IPS-18a (cell line): Measurements from ENCODE around the gene TP53.

Experiments used
- H3K27ac ChIP-seq: one replicate; pipeline ENCODE4 v1.5.1; 2013; ENCODE audit warnings: low read length
- H3K27me3 ChIP-seq: one replicate; pipeline ENCODE4 v1.6.1; 2013; ENCODE audit warnings: mild to moderate bottlenecking, low read length; ENCODE audit not compliant: control insufficient read depth, insufficient read depth
- H3K36me3 ChIP-seq: one replicate; pipeline ENCODE4 v1.6.1; 2013; ENCODE audit warnings: low read depth, low read length; ENCODE audit not compliant: control insufficient read depth
- H3K4me1 ChIP-seq: one replicate; pipeline ENCODE4 v1.6.1; 2013; ENCODE audit warnings: low read depth, low read length; ENCODE audit not compliant: control insufficient read depth
- H3K4me3 ChIP-seq: one replicate; pipeline ENCODE4 v1.5.1; 2013; ENCODE audit warnings: low read length
- H3K9ac ChIP-seq: one replicate; pipeline ENCODE4 v1.6.1; 2013; ENCODE audit warnings: mild to moderate bottlenecking, low read length, moderate library complexity
- H3K9me3 ChIP-seq: one replicate; pipeline ENCODE4 v1.6.1; 2013; ENCODE audit warnings: low read depth, low read length; ENCODE audit not compliant: control insufficient read depth

TP53 gene

DNA sequence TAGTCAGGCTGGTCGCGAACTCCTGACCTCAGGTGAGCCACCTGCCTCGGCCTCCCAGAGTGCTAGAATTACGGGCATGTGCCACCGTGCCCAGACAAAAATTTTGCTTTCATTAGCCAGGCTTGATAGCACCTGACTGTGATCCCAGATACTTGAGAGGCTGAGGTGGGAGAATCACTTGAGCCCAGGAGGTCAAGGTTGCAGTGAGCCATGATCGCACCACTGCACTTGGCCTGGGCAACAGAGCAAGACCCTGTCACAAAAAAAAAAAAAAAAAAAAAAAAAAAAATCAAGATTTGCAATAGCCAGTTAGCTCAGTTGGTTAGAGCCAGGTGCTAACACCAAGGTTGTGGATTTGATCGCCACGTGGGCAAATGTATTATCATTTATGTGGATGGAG lies 66.5 kb downstream of the TP53 start:
- H3K9me3 ChIP-seq, result no peaks in the 10 kb centered on the region
- H3K4me3 ChIP-seq, result no peak overlapping the region
- no peaks in the 10 kb centered on the region for H3K27me3 ChIP-seq
- H3K9ac ChIP-seq, result no peak overlapping the region
- no peak overlapping the region for H3K27ac ChIP-seq
- no peaks in the 10 kb centered on the region for H3K36me3 ChIP-seq
- no peaks in the 10 kb centered on the region for H3K4me1 ChIP-seq

DNA sequence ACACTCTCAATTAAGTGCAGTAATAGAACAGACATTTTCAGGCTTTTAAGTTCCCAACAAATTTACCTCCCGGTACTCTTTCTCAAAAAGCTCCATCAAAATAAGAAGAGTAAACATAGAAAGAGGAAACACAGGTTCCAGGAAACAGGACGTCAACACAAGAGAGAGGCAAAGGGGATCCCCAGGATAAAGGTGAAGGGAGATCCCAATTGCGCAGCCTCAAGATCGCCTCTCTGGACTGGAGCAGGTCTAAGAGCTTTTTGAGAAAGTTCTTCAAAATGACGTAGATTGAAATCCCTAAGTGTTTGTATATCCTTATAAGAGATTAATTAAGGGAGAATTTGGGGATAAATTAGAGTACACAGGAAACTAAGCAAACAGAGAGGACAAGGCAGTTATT lies 68.7 kb downstream of the TP53 start:
- H3K4me3 ChIP-seq, result no peak overlapping the region
- H3K9me3 ChIP-seq, result no peaks in the 10 kb centered on the region
- H3K9ac ChIP-seq, result no peak overlapping the region
- H3K27me3 ChIP-seq, result no peaks in the 10 kb centered on the region
- no peaks in the 10 kb centered on the region for H3K36me3 ChIP-seq
- H3K27ac ChIP-seq, result no peak overlapping the region
- H3K4me1 ChIP-seq, result peaks cover 2% of the 10 kb centered on the region
